22Rv1 (cell line): ENCODE measurements around the gene HEATR5B.

Experiments
- CTCF ChIP-seq: fragments of 450-650 bp; IDR thresholded peaks from 2 replicates; pipeline ENCODE4 v1.5.1; 2017; ENCODE audit warnings: mild to moderate bottlenecking
- ZFX ChIP-seq: fragments of 450-650 bp; IDR thresholded peaks from 2 replicates; pipeline ENCODE4 v1.6.1; 2017; ENCODE audit warnings: antibody characterized with exemption, borderline replicate concordance

- no peak for TF ChIP-seq CTCF
- no peak for TF ChIP-seq ZFX
These were observed 117.6 kb downstream of the HEATR5B start, which contains the start of gene STRN for GRCh38 chr2:36966370-36967235.
